Activated CD4-positive, alpha-beta T cell treated with anti-CD3 and anti-CD28 coated beads for 48 hours (primary cell): ENCODE data around the gene IL13.

Experiments
- DNase-seq: peaks from one replicate; pipeline ENCODE4 v3.0.0-alpha.2; 2020

The IL13 gene

GRCh38 chr5:132656774-132657355 is 1.1 kb upstream of the IL13 start:
- no peak for DNase-seq

- DNase-seq, result no peak
Measured at GRCh38 chr5:132658381-132659302, 669 bp downstream of the IL13 start.

GRCh38 chr5:132659598-132660493 is 1.9 kb downstream of the IL13 start:
- no peak for DNase-seq

GRCh38 chr5:132661231-132662003 is 3.4 kb downstream of the IL13 start:
- peak; percentile 33 for DNase-seq

GRCh38 chr5:132662004-132662401 is 4.0 kb downstream of the IL13 start:
- DNase-seq, result no peak

GRCh38 chr5:132662925-132663770 is 5.2 kb downstream of the IL13 start:
- peak; percentile 76 for DNase-seq

GRCh38 chr5:132663771-132664695 is 6.1 kb downstream of the IL13 start:
- DNase-seq, result no peak

GRCh38 chr5:132664696-132665209 is 6.8 kb downstream of the IL13 start:
- DNase-seq, result no peak

GRCh38 chr5:132665574-132666080 is 7.7 kb downstream of the IL13 start:
- no peak for DNase-seq

- no peak for DNase-seq
Measured at GRCh38 chr5:132666310-132667123, 8.5 kb downstream of the IL13 start.

- DNase-seq, result no peak
Measured at GRCh38 chr5:132667309-132667708, 9.3 kb downstream of the IL13 start.

GRCh38 chr5:132667761-132668705 is 10.1 kb downstream of the IL13 start:
- DNase-seq, result no peak

- DNase-seq, result no peak
Measured at GRCh38 chr5:132668706-132669454, 10.9 kb downstream of the IL13 start.

GRCh38 chr5:132669455-132669820 is 11.5 kb downstream of the IL13 start:
- DNase-seq, result no peak

GRCh38 chr5:132669966-132670882 is 12.3 kb downstream of the IL13 start:
- no peak for DNase-seq

GRCh38 chr5:132671000-132671399 is 13.0 kb downstream of the IL13 start:
- no peak for DNase-seq
